Amniotic epithelial cell (primary cell): ENCODE results near the gene NSUN2.
A peak's percentile ranks its signal among the peaks of the same experiment; 100 is the strongest.
"Not testable (repeated sequence)": the region's sequence is repeated elsewhere in the genome, so short reads cannot be mapped to it uniquely, and the experiment has no call there.

Experiments used
- DNase-seq: peaks from one replicate; pipeline ENCODE4 v3.0.0-alpha.2; 2010; ENCODE audit warnings: low read depth

Gene NSUN2

DNA sequence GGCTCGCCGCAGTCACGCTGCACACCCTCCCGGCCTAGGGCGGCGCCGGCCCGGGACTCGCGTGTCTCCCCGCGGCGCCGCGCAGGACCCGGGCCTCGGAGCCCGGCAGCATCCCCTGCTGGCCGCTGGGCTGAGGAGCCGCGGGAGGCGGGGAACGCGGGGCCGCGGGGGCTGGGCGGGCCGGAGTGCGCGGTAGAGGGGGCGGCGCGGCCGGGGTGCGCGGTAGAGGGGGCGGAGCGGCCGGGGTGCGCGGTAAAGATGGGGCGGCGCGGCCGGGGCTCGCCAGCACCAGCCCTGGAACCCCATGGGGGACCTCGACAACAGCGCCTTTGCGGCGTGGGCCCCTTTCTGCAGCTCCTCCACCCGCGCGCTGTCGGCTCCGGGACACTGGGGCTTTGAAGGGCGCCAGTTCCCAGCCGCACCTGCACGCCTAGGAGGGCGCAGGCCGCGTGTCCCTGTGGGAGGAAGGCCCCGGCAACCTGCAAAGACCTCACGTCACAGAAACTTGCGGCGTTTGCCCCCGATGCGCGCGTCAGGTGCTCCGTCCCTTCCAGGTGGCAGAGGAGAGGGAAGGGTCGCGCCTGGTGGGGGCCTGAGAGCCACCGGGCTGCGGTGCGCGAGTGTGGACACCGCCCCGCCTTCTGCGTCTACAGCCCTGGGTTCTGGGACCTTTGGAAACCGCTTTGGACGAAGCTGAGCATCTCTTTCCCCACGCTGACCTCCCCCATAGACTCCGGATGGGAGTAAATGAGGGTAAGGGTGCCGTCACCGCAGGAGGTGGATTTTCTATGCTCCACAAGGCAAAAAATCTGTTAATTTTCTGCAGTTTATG, 49.6 kb downstream of the NSUN2 start:
- peak; percentile 15 for DNase-seq

DNA sequence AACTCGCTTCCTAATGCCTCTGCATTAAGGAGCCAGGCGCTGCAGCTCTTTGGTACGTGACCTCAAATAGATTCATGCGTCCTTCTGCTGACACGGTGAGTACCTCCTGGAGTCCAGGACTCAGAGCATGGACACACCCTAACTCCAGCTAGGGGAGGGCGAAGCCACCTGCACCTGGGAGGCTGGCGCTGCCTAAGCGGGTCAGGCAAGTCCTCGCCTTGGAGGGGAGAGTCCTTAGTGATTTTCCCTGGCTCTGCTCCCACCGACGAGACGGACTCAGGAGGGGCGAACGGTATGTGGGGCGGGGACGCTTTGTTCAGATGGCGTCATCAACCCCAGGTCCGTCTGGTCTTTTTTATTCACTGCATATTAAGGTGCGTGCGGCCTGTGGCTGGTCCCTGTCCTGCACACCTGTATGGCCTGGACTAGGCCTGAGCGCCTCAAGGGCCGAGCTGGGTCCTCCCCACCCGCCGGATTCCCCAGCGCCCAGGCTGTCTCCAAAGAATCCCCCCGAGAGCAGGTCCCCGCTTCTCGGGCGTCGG, 50.3 kb downstream of the NSUN2 start:
- no peak for DNase-seq

DNA sequence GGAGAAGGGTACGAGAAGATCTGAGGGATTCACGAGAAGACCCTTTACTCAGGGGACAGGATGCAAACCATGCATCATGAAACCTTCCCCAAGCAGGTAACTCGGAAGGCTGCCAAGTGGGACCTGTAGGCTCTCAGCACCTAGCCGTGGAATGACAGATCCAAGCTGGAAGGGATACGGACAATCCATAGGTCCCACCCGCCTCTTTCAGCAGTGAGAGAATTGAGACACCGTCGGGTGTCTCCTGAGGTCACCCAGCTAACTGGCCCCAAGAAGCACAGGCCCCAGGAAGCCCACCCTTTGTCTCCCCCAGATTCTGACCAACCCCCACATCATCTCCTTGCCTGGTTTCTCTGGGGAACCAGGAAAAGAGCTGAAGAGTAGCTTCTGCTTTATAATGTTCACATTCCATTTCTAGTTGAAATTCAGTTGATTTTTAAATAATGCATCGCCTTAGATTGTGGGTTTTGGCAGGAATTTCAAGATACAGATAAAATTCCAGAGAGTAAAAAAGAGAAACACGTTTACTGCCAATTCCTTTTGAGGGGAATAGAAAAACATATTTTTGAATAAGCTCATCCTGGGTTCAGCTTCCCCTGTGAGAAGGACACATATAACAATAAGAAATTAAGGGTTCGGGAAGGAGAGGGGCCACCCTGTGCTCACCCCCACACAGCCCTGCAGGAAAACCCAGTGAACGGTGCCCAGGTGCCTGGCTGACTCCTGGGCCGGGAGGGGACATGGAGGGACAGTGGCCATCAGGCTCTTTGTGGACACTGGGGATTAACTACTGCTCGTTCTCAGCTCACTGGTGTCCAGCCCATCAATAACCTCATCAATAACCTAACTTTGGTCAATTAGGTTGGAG, 51.1 kb downstream of the NSUN2 start:
- DNase-seq, result no peak

DNA sequence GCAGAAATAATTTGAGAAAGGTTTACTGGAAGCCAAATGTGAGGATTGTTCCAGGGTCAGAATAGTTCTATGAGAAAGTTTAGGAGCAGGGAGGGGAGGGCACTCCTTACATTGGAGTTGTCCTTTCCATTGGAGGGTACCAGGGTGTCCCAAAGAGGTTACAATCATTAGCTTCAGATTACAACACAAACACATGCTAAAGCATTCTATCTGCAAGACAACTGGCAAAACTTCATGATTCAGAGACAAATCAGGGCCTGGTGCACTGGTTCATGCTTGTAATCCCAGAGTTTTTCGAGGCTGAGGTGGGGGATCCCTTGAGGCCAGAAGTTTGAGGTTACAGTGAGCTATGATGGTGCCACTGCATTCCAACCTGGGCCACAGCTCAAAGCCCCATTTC, 51.8 kb downstream of the NSUN2 start:
- DNase-seq, result no peak

DNA sequence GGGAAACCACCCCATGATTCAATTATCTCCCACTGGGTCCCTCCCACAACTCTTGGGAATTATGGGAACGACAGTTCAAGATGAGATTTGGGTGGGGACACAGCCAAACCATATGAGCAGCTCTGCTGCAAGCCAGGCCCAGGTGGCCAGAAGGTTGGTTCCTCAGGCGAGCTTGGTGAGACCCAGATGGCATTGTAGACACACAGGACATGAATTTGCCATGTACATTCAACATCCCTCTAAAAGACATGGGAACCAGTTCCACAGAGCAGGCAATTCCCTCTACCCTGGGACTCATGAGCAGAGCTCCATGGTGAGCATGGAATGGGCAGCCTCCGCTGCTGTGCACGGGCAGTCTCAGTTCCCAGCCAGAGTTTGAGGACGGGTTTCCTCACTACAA, 53.3 kb downstream of the NSUN2 start:
- no peak for DNase-seq

DNA sequence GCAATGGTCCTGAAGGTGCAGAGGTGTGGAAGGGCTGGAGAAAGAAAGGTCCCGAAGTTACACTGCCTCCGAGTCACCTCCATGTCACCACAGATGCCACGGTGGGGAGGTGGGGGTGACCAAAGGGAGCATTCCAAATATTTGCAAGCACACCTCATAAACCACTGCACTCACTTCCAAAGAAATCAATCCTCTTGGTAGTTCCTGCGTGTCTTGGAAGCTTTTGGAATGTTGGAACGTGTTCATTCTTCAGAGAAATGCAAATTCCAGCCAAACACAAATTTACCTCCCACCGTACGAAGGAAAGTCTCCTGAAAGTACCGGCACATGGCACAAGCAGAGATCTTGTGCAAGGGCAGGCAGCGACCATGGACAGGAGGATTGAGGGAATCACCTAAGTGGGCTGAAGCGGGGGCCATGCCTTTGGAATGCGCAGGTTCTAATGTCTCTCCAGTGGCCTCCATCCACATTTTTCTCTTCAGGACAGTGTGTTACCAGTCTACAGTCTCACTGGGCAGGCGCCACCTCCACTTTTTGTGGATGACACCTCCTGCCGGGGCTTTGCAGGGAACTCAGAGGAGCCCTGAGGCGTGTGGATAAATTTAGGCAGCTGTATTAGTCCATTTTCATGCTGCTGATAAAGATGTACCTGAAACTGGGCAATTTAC, 54.0 kb downstream of the NSUN2 start:
- no peak for DNase-seq

DNA sequence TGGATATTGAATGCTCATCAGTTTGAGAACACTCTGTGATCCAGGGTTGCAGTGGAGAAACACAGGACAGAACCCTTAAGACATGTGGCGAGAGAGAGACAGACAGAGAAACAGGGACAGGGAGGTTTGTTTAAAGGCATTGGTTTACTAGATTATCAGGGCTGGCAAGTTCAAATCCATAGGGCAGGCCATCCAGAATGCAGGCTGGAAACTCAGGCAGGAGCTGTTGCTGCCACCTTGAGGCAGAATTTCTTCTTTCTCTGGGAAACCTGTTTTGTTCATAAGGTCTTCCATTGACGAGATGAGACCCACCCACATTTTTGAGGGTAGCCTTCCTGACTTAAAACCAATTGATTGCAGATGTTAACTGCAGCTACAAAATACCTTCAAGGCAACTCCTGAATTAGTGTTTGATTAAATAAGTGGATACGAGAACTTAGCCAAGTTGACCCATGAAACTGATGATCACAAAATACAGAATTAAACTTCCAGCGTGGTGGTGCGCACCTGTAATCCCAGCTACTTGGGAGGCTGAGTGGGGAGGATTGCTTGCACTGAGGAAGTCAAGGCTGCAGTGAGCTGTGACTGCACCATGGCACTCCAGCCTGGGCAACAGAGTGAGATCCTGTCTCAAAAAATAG, 55.9 kb downstream of the NSUN2 start:
- peak; percentile 39 for DNase-seq

DNA sequence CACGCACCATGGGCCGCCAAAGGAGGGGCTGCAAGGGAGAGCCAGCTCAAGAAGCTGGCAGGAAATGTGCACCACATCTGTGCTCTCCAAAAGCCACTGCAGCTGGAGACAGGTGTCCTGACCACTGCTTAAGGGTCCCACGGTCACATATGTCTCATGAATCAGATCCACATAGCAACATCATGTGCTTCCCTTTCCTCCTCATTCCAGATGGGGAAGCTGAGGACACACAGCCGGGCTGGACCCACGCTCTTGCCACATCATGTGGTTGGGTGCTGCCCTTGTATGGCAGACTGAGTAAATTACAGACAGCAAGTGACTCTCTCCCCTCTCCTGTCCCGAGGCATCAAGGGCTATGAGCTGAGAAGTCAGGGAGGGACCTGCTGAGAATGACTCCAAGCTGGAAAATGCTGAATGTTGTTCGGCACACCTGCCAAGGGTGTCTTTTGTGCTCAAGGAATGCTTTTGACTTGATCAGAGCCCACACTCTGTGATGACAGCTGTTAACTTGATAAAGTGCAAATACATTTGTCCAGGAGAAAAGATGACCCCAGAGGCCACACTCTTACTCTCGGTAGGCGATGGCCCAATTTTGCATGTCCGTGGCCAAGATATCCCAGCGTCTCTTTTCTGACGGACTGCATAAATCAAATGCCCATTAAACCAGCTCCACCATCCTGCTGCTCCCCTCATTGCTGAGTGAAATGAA, 58.2 kb downstream of the NSUN2 start:
- DNase-seq, result no peak

DNA sequence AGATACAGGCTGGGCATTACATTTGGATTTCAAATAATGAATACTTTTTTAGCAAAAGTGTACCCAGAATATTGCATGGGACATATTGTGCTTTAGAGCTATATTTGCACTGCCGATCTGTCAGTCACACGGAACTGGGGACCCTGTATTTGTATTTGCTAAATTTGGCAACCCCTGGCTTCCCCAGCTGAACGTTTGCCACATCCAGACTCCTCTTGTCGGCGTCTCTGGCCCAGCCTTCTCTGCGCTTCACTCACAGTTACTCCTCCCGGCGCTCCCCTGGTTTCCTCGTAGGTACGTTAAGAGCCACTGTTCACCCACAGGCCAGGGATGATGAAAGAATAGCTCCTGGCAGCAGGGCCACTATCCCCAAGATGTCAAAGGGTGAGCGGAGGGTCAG, 58.7 kb downstream of the NSUN2 start:
- no peak for DNase-seq

DNA sequence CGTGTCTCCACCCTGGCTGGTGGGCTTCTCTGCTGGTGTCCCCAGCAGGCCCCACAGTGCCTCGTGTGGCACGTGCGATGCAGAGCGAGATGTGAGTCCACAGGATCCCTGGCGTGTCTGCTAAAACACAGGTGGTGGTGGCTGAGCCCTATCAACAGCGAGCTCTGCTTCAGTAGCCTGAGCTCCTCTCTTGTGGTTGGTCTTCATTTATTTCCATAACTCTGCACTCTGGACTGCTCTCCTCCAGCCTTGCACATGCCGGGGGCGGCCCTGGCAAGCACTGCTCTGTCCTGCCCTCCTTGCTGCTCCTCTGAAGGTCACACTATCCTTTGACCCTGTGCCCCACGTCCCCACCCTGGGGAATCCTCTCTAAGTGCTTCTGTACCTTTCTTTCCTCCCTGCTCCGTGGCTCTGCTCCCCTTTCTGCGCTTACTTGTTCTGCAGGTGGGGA, 59.2 kb downstream of the NSUN2 start:
- no peak for DNase-seq

DNA sequence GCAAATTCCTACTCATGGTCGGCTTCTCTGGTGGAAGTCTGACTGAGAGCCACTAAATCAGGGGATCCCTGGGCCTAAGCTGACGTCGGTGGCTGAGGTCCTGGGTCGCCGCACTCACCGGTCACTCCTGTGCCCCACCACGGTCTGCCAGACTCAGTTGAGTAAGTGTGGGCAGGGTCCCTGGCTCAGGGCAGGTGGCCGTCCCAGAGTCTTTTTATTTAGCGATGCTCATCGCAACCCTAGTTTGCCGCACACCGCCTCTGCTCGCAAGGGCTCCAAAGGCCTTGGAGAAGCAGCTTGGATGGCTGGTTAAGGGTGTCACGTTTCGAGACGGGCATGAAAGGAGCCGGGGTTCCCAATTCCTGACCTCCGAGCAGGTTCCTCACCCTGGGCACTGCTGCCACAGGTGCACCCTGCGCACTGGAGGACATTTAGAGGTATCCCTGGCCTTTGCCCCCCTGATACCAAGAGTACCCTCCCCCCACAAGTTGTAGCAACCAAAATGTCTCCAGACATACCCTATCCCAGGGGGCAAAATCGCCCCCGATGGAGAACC, 59.9 kb downstream of the NSUN2 start:
- no peak for DNase-seq

DNA sequence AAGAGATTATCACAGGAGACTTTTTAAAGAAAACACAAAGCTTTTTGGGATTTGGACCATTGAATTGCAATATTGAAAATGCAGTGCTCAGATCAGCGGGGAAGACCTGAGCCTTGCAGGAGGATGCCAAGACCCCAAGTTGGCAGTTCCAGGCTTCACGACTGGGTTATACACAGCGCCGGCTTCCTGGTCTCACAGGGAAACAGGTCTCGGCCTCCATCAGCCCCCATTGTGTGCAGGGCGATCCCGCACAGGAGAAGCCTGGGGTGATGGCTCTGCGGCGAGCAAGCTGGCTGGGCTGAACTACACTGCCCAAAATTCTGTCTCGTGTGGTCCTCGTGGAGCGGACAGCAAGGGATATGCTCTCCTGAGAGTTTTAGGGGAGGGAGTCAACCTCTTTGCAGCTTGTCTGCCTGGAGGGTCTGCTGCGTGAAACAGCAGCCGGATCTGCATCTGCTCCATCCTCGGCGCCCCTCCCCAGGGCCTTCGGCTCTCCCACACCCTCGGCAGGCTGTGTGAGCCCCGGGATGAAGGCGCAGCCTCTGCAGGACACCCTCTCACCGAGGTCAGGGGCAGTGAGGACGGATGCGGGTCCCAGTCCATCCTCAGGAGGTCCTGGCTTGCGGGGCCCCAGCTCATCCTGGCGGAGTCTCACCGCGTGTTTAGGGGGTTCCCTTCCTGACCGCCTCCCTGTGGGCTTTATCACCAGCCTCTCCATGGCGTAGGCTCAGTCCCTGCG, 60.6 kb downstream of the NSUN2 start:
- DNase-seq, result no peak

DNA sequence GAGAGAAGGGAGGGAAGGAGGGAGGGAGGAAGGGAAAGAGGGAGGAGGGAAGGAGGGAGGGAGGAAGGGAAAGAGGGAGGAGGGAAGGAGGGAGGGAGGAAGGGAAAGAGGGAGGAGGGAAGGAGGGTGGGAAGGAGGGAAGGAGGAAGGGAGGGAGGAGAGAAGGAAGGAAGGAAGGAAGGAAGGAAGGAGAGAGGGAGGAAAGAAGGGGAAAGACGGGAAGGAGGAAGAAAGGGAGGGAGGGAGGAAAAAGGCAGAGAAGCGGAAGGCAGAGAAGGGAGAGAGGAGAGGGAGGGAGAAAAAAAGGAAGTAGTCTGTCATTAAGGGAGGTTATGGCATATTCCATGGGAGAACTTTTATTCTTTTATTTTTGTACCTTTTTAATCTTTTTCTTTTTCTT, 61.2 kb downstream of the NSUN2 start:
- DNase-seq, result not testable (repeated sequence)

DNA sequence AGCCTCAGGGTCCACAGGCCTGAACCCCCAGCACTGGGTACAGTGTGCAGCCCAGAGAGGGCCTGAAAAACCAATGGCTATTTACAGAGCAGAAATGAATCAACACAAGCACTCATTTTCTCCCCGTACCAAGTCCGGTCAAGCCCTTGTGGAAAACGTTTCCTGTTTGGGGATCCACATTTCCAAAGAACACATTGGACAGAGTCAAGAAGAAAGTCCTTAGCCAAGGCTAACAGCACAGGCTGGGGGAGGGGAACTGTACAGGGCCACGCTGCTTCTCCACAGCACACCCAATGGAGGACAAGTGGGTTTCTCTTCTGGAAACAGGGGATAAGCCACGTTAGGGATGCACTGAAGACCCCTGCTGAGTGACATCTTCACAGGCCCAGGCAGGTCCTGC, 62.3 kb downstream of the NSUN2 start:
- no peak for DNase-seq

DNA sequence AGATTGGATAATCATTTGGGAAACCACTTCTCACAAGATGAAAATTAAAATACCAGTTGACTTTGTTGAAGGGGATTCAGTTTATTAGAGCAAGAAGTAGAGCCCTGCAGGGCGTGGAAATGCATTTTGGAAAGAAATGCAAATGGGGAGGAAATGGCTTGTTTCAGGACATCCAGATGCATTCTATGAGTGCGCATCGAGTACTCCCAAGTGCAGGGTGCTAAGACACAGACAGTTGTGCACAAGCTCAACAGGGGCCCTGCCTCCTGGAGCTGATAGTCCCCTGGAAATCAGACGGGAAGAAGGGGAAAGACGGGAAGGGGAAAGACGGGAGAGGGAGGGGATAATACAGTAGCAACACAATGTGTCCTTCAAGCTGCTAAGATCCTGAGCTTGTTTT, 64.0 kb downstream of the NSUN2 start:
- DNase-seq, result no peak

DNA sequence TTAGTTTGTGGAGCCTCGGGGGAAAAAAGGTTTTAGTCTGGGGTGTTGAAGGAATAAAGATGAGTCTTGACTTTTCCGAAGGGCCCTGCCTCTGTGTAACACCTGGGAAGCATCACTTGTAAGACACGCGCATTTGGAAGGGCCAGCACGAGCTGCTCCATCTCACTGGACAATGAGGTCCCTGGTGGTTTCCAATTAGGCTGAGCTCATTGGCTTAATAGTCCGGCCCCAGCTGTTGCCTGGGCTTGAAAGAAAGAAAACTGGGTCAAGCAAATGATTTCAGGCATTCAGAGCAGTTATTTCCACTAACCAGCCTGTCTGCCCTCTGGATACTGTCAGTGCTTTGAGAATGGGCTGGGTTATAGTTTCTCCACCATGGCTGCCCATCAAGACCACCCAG, 64.5 kb downstream of the NSUN2 start:
- DNase-seq, result no peak

DNA sequence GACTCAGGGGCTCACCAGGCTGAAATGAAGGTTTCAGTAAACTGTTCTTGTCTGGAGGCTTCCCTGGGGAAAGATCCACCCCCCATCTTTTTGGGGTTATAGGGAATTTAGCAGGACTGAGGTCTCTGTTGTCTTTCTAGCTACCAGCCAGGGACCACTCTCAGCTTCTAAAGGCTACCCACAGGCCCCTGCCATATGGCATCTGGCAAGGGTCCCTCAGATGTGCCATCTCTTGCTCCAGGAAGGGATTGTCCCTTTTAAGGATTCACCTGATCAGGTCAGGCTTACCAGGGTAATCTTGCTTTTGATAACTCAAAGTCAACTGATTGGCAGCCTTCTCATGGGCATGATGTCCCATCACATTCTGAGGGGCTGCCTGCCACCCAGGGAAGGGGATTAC, 65.0 kb downstream of the NSUN2 start:
- no peak for DNase-seq

DNA sequence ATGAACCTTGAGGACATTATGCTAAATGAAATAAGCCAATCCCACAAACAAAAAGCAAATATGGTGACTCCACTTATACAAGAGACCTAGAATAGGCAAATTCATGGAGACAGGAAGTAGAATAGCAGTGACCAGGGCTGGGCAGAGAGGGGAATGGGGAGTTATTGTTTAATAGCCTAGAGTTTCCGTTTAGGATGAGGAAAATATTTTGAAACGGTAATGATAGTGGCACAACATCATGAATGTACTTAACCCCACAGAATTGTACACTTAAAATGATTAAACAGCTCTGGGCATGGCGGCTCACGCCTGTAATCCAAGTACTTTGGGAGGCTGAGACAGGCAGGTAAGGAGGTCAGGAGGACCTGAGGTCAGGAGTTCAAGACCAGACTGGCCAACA, 65.8 kb downstream of the NSUN2 start:
- no peak for DNase-seq

DNA sequence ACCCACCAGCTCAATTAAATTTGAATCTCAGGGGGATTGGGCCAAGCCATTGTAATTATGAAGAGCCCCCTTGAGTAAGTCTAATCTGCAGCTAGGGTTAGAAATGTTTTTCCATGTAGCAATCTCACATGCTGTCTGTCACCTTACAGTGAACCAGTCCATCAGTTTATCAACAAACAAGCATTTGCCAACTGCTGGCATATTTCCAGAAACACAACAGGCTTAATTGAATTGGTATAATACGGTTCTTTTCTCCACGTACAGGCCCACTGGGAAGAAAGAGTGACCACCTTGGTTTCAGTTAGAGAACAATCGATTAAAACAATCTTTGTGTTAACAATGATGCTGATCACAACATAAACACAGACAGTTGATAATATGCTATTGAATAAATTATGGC, 67.4 kb downstream of the NSUN2 start:
- no peak for DNase-seq
